Nephron progenitor cell (in vitro differentiated cells): ENCODE results near the gene TBX4.
A peak's percentile ranks its signal among the peaks of the same experiment; 100 is the strongest.

Experiments
- DNase-seq: peaks from one replicate; pipeline ENCODE4 v3.0.0; 2021
- H3K27ac Mint-ChIP-seq: 2 replicates; pipeline ENCODE4 v1.8.0; 2021; ENCODE audit warnings: mild to moderate bottlenecking, moderate library complexity, mixed read lengths
- H3K27me3 Mint-ChIP-seq: 2 replicates; pipeline ENCODE4 v1.8.0; 2021; ENCODE audit warnings: mild to moderate bottlenecking, low read depth, mixed read lengths; ENCODE audit not compliant: poor library complexity
- H3K36me3 Mint-ChIP-seq: 2 replicates; pipeline ENCODE4 v1.8.0; 2021; ENCODE audit warnings: low read depth, mixed read lengths
- H3K4me1 Mint-ChIP-seq: 2 replicates; pipeline ENCODE4 v1.8.0; 2021; ENCODE audit warnings: mixed read lengths
- H3K4me3 Mint-ChIP-seq: 2 replicates; pipeline ENCODE4 v1.8.0; 2021; ENCODE audit warnings: mild to moderate bottlenecking, moderate library complexity, mixed read lengths
- H3K9me3 Mint-ChIP-seq: 2 replicates; pipeline ENCODE4 v1.8.0; 2021; ENCODE audit warnings: mild to moderate bottlenecking, moderate library complexity, mixed read lengths
- TF ChIP-seq, protein P1 (sequence below): fragments of 200-600 bp; sonication (generic); IDR thresholded peaks from 2 replicates; pipeline ENCODE4 v1.5.0; 2021; ENCODE audit warnings: antibody characterized with exemption

The TBX4 gene

DNA sequence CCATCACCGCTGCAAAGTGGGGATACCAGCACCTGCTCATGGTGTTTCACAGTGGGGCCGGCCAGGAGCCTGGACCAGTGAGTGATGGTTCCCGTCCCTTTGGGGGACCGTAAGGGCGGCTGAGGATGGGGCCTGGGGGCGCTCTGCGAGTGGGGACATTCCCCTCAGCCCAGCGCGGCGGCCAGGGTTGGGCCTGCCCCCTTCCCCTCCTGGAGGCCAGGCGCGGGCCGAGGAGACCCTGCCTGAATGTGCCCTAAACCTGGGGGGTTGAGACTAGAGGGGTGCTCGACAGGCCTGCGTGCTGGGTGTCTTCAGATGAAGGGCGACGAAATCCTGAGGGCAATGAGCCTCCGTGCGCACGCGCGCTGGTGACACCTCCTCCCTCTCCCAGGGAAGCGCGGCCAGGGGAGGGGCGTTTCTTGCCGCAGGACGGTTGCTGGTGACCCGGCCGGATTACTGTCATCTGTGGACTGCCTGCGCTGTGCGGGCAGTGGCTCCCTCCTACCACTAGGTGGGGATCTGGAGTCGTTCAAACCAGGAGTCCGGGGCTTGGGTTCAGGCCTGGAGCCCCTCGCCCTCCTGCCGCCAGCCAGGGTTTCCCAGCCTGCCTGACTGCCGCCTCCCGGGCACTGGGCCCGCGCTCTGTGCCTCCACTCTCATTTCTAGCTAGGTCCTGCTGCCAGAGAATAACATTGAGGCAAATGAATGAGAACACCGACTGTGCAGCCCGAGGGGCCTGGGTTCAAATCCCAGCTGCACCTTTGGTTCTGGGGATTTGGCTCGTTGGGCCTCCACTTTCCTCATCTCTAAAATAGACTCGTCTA lies 35.5 kb upstream of the TBX4 start:
- no peaks in the 10 kb centered on the region for H3K36me3 Mint-ChIP-seq
- peaks cover 21% of the 10 kb centered on the region for H3K4me1 Mint-ChIP-seq
- no peak overlapping the region for H3K27ac Mint-ChIP-seq
- no peaks in the 10 kb centered on the region for H3K9me3 Mint-ChIP-seq
- peak; percentile 95 for DNase-seq
- H3K27me3 Mint-ChIP-seq = peaks cover 52% of the 10 kb centered on the region
- peak overlapping the region; percentile 60 for H3K4me3 Mint-ChIP-seq
- TF ChIP-seq, protein P1, sequence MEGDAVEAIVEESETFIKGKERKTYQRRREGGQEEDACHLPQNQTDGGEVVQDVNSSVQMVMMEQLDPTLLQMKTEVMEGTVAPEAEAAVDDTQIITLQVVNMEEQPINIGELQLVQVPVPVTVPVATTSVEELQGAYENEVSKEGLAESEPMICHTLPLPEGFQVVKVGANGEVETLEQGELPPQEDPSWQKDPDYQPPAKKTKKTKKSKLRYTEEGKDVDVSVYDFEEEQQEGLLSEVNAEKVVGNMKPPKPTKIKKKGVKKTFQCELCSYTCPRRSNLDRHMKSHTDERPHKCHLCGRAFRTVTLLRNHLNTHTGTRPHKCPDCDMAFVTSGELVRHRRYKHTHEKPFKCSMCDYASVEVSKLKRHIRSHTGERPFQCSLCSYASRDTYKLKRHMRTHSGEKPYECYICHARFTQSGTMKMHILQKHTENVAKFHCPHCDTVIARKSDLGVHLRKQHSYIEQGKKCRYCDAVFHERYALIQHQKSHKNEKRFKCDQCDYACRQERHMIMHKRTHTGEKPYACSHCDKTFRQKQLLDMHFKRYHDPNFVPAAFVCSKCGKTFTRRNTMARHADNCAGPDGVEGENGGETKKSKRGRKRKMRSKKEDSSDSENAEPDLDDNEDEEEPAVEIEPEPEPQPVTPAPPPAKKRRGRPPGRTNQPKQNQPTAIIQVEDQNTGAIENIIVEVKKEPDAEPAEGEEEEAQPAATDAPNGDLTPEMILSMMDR = peak; percentile 96

DNA sequence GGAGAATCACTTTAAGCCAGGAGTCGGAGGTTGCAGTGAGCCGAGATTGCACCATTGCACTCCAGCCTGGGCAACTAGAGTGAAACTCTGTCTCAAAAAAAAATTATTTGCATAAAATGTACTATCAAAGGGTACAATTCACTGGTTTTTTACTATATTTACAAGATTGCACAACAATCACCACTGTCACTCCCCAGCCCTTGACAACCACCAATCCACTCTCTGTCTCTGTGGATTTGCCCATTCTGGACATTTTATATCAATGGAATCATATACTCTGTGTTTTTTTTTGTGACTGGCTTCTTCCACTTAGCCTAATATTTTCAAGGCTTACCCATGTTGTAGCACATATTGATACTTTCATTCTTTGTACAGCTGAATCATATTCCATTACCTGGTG lies 33.8 kb upstream of the TBX4 start:
- TF ChIP-seq, protein P1 = no peak
- Mint-ChIP-seq H3K27ac (no peak overlapping the region), H3K36me3 (no peaks in the 10 kb centered on the region), H3K4me3 (no peak overlapping the region), H3K9me3 (no peaks in the 10 kb centered on the region), H3K27me3 (peaks cover 50% of the 10 kb centered on the region), H3K4me1 (peaks cover 17% of the 10 kb centered on the region)
- no peak for DNase-seq

DNA sequence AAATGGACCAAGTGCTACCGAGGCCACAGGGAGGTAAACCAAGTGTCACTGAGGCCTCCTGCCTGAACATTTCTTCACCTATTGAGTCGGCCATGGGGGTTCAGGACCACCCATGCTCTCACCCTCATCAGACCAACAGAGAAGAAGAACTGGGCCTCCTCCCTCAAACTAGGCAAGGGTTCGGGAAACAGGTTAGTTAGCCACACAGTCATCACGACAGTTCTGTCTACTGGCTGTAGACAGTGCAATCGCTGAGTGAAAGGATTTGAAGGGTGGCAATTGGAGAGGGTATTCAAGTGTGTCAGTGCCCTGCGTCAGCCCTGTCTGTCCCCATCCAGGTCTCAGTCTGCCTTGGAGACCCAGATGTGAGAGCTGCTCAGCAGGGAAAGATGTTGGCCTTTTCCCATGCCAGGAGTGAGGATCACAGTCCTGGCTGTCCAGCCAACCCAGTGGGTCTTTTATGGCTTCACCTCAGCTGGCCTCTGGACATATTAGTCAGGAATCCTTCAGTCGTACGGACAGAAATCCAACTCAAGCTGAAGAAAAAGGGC lies 32.7 kb upstream of the TBX4 start:
- Mint-ChIP-seq H3K27me3 (peaks cover 51% of the 10 kb centered on the region), H3K36me3 (no peaks in the 10 kb centered on the region), H3K27ac (no peak overlapping the region), H3K4me3 (no peak overlapping the region), H3K9me3 (no peaks in the 10 kb centered on the region), H3K4me1 (peaks cover 15% of the 10 kb centered on the region)
- DNase-seq = no peak
- TF ChIP-seq, protein P1 = no peak

DNA sequence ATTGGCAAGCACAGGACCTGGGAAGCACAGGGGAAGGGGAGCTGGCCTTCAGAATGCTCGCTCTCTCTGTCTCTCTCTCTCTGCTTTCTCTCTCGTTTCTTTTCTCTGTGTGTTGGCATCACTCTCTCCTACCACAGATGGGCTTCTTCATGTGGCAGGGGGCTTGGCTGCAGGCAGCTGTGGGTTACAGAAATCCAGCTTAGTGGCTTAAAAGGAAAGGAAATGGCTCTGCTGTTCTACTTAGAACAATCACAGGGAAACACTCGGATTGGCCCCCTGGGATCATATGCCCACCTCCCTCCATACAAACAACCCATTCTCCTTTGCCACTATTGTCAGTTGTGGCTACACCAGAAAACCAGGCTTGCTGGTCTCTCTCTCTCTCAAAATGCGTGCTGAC lies 32.2 kb upstream of the TBX4 start:
- DNase-seq = no peak
- Mint-ChIP-seq H3K27ac (no peak overlapping the region), H3K9me3 (no peaks in the 10 kb centered on the region), H3K36me3 (no peaks in the 10 kb centered on the region), H3K4me1 (peaks cover 15% of the 10 kb centered on the region), H3K27me3 (peaks cover 48% of the 10 kb centered on the region), H3K4me3 (no peak overlapping the region)
- TF ChIP-seq, protein P1 = no peak

DNA sequence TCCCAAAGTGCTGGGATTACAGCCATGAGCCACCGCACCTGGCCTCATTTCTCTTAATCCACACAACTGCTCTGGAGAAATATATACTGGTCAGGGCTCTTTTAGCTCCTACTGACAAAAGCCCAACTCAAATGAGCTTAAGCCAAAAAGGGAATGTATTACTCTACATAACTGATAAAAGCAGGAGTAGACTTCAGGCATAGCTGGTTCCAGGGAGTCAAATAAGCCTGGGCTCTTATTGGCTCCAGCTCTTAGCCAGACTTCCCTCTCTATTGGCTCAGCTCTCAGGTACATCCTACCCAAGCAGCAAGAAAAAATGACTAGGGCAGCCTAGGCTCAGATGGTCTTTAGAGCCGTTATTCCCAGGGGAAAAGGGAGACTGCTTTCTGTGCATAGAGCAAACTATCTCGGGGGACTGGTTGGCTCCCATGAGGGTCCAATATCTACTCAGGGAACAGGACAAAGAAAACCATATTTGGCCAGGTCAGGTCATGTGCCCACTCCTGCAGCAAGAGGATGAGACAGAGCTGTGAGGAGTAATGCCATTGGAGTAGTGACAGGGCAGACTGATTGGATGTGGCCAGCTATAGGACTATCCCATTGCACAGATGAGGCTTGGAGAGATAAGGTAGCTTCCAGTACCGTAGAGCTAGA lies 31.4 kb upstream of the TBX4 start:
- Mint-ChIP-seq H3K36me3 (no peaks in the 10 kb centered on the region), H3K9me3 (no peaks in the 10 kb centered on the region), H3K27me3 (peaks cover 43% of the 10 kb centered on the region), H3K27ac (no peak overlapping the region), H3K4me3 (no peak overlapping the region), H3K4me1 (peaks cover 19% of the 10 kb centered on the region)
- no peak for DNase-seq
- TF ChIP-seq, protein P1 = no peak
